DOHH2 (cell line): ENCODE results near the gene TTYH1.

Experiments used
- EZH2phosphoT487 ChIP-seq: fragments of 200-600 bp; sonication (generic); IDR thresholded peaks from 2 replicates; pipeline ENCODE4 v1.6.1; 2017; ENCODE audit warnings: borderline replicate concordance, mild to moderate bottlenecking, antibody characterized with exemption, low read length, moderate library complexity, mixed read lengths
- TF ChIP-seq, protein P1 (sequence below): fragments of 200-600 bp; sonication (generic); IDR thresholded peaks from one replicate; pipeline ENCODE4 v1.5.1; 2014; ENCODE audit warnings: antibody characterized with exemption, mild to moderate bottlenecking, low read depth, low read length; ENCODE audit not compliant: poor library complexity, severe bottlenecking

DNA sequence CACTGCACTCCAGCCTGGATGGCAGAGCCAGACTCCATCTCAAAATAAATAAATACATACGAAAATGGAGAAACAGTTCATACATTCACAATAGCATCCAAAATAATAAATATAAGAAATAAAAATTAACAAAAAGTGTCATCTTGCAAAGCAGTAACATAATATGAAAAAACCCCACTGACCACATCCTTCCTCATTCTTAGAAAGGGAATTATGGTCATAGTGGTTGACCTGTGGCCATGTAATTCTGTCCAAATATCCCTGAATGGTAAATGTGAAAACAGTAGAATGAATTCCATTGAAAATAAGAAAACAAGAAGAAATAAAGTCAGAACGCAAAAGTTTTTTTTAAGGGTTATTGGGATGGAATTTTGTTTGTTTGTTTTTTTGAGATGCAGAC, 64.8 kb downstream of the TTYH1 start:
- TF ChIP-seq, protein P1, sequence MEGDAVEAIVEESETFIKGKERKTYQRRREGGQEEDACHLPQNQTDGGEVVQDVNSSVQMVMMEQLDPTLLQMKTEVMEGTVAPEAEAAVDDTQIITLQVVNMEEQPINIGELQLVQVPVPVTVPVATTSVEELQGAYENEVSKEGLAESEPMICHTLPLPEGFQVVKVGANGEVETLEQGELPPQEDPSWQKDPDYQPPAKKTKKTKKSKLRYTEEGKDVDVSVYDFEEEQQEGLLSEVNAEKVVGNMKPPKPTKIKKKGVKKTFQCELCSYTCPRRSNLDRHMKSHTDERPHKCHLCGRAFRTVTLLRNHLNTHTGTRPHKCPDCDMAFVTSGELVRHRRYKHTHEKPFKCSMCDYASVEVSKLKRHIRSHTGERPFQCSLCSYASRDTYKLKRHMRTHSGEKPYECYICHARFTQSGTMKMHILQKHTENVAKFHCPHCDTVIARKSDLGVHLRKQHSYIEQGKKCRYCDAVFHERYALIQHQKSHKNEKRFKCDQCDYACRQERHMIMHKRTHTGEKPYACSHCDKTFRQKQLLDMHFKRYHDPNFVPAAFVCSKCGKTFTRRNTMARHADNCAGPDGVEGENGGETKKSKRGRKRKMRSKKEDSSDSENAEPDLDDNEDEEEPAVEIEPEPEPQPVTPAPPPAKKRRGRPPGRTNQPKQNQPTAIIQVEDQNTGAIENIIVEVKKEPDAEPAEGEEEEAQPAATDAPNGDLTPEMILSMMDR: no peak
- TF ChIP-seq EZH2phosphoT487: no peak
